ENCODE measurements around the gene C17orf100.

The C17orf100 gene

GRCh38 chr17:6651354-6651918 lies at the start of gene C17orf100, which contains the start of gene MED31:
C17orf100 (plus strand) TSS chr17:6651762; CDS start chr17:6651914, 152 bp downstream.
MED31 (minus strand) TSS chr17:6651605; CDS start chr17:6651528, 77 bp downstream.
- DNase-seq (ENCODE audit: low read depth in 2 of 2): peak; percentile 92 to 93

GRCh38 chr17:6602141-6602540 lies 49.4 kb upstream of the C17orf100 start:
- DNase-seq (ENCODE audit: low read depth in 2 of 2): no peak

GRCh38 chr17:6603744-6604325 lies 47.7 kb upstream of the C17orf100 start:
- no peak for DNase-seq (ENCODE audit: low read depth in 2 of 2)

- no peak for DNase-seq (ENCODE audit: low read depth in 2 of 2)
These were observed 46.4 kb upstream of the C17orf100 start for GRCh38 chr17:6605142-6605541.

GRCh38 chr17:6608321-6608720 lies 43.2 kb upstream of the C17orf100 start:
- no peak for DNase-seq (ENCODE audit: low read depth in 2 of 2)

- no peak for DNase-seq (ENCODE audit: low read depth in 2 of 2)
These were observed 41.6 kb upstream of the C17orf100 start for GRCh38 chr17:6610011-6610410.

GRCh38 chr17:6611231-6611630 lies 40.3 kb upstream of the C17orf100 start:
- no peak for DNase-seq (ENCODE audit: low read depth in 2 of 2)

- no peak for DNase-seq (ENCODE audit: low read depth in 2 of 2)
These were observed 27.6 kb upstream of the C17orf100 start for GRCh38 chr17:6623941-6624340.

GRCh38 chr17:6626616-6627015 lies 24.9 kb upstream of the C17orf100 start:
- DNase-seq (ENCODE audit: low read depth in 2 of 2): no peak

GRCh38 chr17:6627019-6627418 lies 24.5 kb upstream of the C17orf100 start:
- DNase-seq (ENCODE audit: low read depth in 2 of 2): no peak

- no peak for DNase-seq (ENCODE audit: low read depth in 2 of 2)
These were observed 21.2 kb upstream of the C17orf100 start for GRCh38 chr17:6630390-6630789.

- DNase-seq (ENCODE audit: low read depth in 2 of 2): no peak
These were observed 19.0 kb upstream of the C17orf100 start for GRCh38 chr17:6632530-6632929.

GRCh38 chr17:6633263-6633662 lies 18.3 kb upstream of the C17orf100 start:
- no peak for DNase-seq (ENCODE audit: low read depth in 2 of 2)

GRCh38 chr17:6636105-6636504 lies 15.5 kb upstream of the C17orf100 start:
- no peak for DNase-seq (ENCODE audit: low read depth in 2 of 2)

- no peak for DNase-seq (ENCODE audit: low read depth in 2 of 2)
These were observed 14.7 kb upstream of the C17orf100 start for GRCh38 chr17:6636616-6637457.

- no peak for DNase-seq (ENCODE audit: low read depth in 2 of 2)
These were observed 14.1 kb upstream of the C17orf100 start for GRCh38 chr17:6637458-6637840.

- DNase-seq (ENCODE audit: low read depth in 2 of 2): no peak
These were observed 13.3 kb upstream of the C17orf100 start for GRCh38 chr17:6638046-6638908.

GRCh38 chr17:6639014-6639585 lies 12.5 kb upstream of the C17orf100 start:
- DNase-seq (ENCODE audit: low read depth in 2 of 2): no peak

GRCh38 chr17:6639586-6640535 lies 11.7 kb upstream of the C17orf100 start:
- DNase-seq (ENCODE audit: low read depth in 2 of 2): no peak

- DNase-seq (ENCODE audit: low read depth in 2 of 2): peak; percentile 92 to 95
These were observed 10.9 kb upstream of the C17orf100 start, which contains the start of the genes KIAA0753 and TXNDC17 for GRCh38 chr17:6640536-6641246. KIAA0753 (minus strand) TSS chr17:6640711; CDS start chr17:6635103, 5,608 bp downstream. TXNDC17 (plus strand) TSS chr17:6641060; CDS start chr17:6641083, 23 bp downstream.

All from stimulated activated CD8-positive, alpha-beta memory T cell treated with anti-CD3 and anti-CD28 coated beads, Interleukin-15, amount 100 ng/mL, for 48 hours (primary cell).